ENCODE results near the gene PCA3. TPM values are rescaled to one million over a fixed set of nuclear protein-coding genes. Genes with fewer than 3 reads are reported as not detected.

PCA3 gene
- total RNA-seq, 1 experiment from 2014 or later, result not detected

GRCh38 chr9:76799473-76799872, 35.2 kb downstream of the PCA3 start:
- no peak for DNase-seq (ENCODE audit: low spot score)
- ChIA-PET CTCF (no interaction called here), POLR2A (ENCODE audit: low non-redundant PET) (no interaction called here)
- Histone ChIP-seq H3K27ac (ENCODE audit: low read depth, low read length, poor library complexity, severe bottlenecking) (no peak overlapping the region), H3K9me3 (ENCODE audit: low read depth, low read length, poor library complexity, severe bottlenecking) (no peaks in the 10 kb centered on the region), H3K36me3 (ENCODE audit: insufficient read depth, low read length, poor library complexity, severe bottlenecking) (no peaks in the 10 kb centered on the region), H3K27me3 (replicated peaks; ENCODE audit: insufficient read depth, low read depth, low read length, poor library complexity) (peaks cover 71% of the 10 kb centered on the region), H3K4me3 (ENCODE audit: low read depth, low read length, poor library complexity, severe bottlenecking) (no peak overlapping the region), H3K4me1 (ENCODE audit: insufficient read depth, low read length, poor library complexity, severe bottlenecking) (no peaks in the 10 kb centered on the region)
- intact Hi-C loops (cut with micrococcal nuclease; ENCODE audit: unreplicated experiment), result no loop called here
- no peak for TF ChIP-seq EZH2 (IDR thresholded peaks at IDR 0.05; ENCODE audit: borderline replicate concordance, low read depth, low read length, poor library complexity, severe bottlenecking)
- TF ChIP-seq CTCF (conservative IDR thresholded peaks at IDR 0.05; ENCODE audit: low read depth, low read length), result no peak
- no TSS peak for BruUV-seq (replicated peaks)

- TF ChIP-seq EZH2 (IDR thresholded peaks at IDR 0.05; ENCODE audit: borderline replicate concordance, low read depth, low read length, poor library complexity, severe bottlenecking), result no peak
- no peak for TF ChIP-seq CTCF (conservative IDR thresholded peaks at IDR 0.05; ENCODE audit: low read depth, low read length)
- intact Hi-C loops (cut with micrococcal nuclease; ENCODE audit: unreplicated experiment), result no loop called here
- Histone ChIP-seq H3K27ac (ENCODE audit: low read depth, low read length, poor library complexity, severe bottlenecking) (no peak overlapping the region), H3K36me3 (ENCODE audit: insufficient read depth, low read length, poor library complexity, severe bottlenecking) (no peaks in the 10 kb centered on the region), H3K27me3 (replicated peaks; ENCODE audit: insufficient read depth, low read depth, low read length, poor library complexity) (peaks cover 71% of the 10 kb centered on the region), H3K4me3 (ENCODE audit: low read depth, low read length, poor library complexity, severe bottlenecking) (no peak overlapping the region), H3K9me3 (ENCODE audit: low read depth, low read length, poor library complexity, severe bottlenecking) (no peaks in the 10 kb centered on the region), H3K4me1 (ENCODE audit: insufficient read depth, low read length, poor library complexity, severe bottlenecking) (no peaks in the 10 kb centered on the region)
- BruUV-seq (replicated peaks), result no TSS peak
- no peak for DNase-seq (ENCODE audit: low spot score)
- ChIA-PET POLR2A (ENCODE audit: low non-redundant PET) (no interaction called here), CTCF (no interaction called here)
These were observed 36.7 kb downstream of the PCA3 start for GRCh38 chr9:76800901-76801300.

GRCh38 chr9:76803083-76803482, 38.8 kb downstream of the PCA3 start:
- intact Hi-C loops (cut with micrococcal nuclease; ENCODE audit: unreplicated experiment), result no loop called here
- H3K27me3 ChIP-seq (replicated peaks; ENCODE audit: insufficient read depth, low read depth, low read length, poor library complexity), result peaks cover 57% of the 10 kb centered on the region
- no TSS peak for BruUV-seq (replicated peaks)
- no peak for DNase-seq (ENCODE audit: low spot score)
- H3K9me3 ChIP-seq (ENCODE audit: low read depth, low read length, poor library complexity, severe bottlenecking), result no peaks in the 10 kb centered on the region
- no peak for TF ChIP-seq EZH2 (IDR thresholded peaks at IDR 0.05; ENCODE audit: borderline replicate concordance, low read depth, low read length, poor library complexity, severe bottlenecking)
- TF ChIP-seq CTCF (conservative IDR thresholded peaks at IDR 0.05; ENCODE audit: low read depth, low read length), result no peak
- H3K4me1 ChIP-seq (ENCODE audit: insufficient read depth, low read length, poor library complexity, severe bottlenecking), result no peaks in the 10 kb centered on the region
- H3K4me3 ChIP-seq (ENCODE audit: low read depth, low read length, poor library complexity, severe bottlenecking), result no peak overlapping the region
- CTCF ChIA-PET, result no interaction called here
- H3K27ac ChIP-seq (ENCODE audit: low read depth, low read length, poor library complexity, severe bottlenecking), result no peak overlapping the region
- H3K36me3 ChIP-seq (ENCODE audit: insufficient read depth, low read length, poor library complexity, severe bottlenecking), result no peaks in the 10 kb centered on the region
- POLR2A ChIA-PET (ENCODE audit: low non-redundant PET), result no interaction called here

Measured in A673 (cell line).